GM12801 (cell line): ENCODE measurements around the gene TJP3.

ENCODE experiments used
- TF ChIP-seq, protein P1 (sequence below): IDR thresholded peaks from one replicate; pipeline ENCODE4 v1.5.1; 2011; ENCODE audit warnings: control low read depth; ENCODE audit not compliant: insufficient read length; ENCODE audit errors: extremely low read depth

TJP3 gene

GRCh38 chr19:3790209-3790734 lies 82.1 kb downstream of the TJP3 start:
- TF ChIP-seq, protein P1, sequence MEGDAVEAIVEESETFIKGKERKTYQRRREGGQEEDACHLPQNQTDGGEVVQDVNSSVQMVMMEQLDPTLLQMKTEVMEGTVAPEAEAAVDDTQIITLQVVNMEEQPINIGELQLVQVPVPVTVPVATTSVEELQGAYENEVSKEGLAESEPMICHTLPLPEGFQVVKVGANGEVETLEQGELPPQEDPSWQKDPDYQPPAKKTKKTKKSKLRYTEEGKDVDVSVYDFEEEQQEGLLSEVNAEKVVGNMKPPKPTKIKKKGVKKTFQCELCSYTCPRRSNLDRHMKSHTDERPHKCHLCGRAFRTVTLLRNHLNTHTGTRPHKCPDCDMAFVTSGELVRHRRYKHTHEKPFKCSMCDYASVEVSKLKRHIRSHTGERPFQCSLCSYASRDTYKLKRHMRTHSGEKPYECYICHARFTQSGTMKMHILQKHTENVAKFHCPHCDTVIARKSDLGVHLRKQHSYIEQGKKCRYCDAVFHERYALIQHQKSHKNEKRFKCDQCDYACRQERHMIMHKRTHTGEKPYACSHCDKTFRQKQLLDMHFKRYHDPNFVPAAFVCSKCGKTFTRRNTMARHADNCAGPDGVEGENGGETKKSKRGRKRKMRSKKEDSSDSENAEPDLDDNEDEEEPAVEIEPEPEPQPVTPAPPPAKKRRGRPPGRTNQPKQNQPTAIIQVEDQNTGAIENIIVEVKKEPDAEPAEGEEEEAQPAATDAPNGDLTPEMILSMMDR: no peak

GRCh38 chr19:3790941-3791340 lies 82.8 kb downstream of the TJP3 start:
- TF ChIP-seq, protein P1: no peak

GRCh38 chr19:3792114-3792513 lies 83.9 kb downstream of the TJP3 start:
- TF ChIP-seq, protein P1: no peak

DNA sequence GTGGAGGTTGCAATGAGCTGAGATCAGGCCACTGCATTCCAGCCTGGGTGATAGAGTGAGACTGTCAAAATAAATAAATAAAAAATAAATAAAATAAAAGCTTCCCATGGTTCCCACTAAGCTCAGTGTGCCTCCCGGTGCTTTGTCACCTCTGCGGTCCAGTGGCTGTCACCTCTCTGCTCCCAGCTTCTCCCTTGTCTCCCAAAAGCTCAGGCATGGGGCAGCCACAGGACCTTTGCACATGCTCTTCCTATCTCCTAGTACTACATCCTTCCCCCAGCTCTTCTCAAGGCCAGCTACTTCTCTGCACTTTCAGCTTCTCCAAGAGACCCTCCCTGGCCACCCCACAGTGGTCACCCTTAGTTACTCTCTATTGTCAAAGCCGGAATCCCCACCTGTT lies 85.6 kb downstream of the TJP3 start:
- TF ChIP-seq, protein P1: no peak

DNA sequence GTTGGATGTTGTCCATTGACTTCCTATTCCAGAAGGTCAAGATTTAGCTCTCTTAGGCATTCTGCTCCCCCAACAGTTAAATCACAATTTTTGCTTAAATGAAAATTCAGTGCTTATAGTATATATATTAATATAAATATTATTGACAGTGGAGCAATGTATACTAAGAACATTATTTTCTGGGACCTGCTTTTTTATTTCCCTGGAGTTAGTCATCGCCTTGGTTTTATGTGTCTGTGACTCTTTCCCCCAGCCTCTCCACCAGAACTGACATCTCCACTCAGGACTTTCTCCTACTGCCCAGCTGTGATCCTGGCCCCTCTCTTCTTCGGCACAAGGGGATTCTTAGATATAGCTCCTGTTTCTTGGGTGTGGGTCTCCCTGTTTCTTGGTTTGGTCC lies 88.2 kb downstream of the TJP3 start:
- TF ChIP-seq, protein P1: no peak

DNA sequence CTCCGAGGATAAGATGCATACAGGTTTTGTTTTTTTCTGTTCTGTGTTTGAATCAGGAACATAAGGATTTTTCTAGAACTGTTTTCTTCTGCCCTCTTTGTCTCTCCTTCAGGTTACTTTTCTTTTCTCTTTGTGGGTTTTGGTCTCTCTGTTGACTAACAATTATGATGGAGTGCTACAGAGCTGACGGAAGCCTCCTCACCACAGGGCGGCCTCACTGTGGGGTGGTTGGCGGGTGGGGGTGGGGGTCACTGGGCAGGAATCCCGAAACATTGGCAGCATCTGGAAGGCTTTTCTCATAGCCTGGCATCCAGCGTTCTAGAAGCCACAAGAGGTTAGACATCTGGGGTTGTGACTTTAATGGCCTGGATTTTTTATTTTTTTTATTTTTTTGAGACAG lies 90.0 kb downstream of the TJP3 start:
- TF ChIP-seq, protein P1: no peak
